SIG-M5 treated with dmso at 0.1 percent for 504 hours (cell line): ENCODE results near the gene SNCAIP.

Source experiments
- DNase-seq: peaks from one replicate; lab custom pipeline; 2025; ENCODE audit not compliant: unreplicated experiment; lab: John Stamatoyannopoulos, UW

Gene SNCAIP

DNA sequence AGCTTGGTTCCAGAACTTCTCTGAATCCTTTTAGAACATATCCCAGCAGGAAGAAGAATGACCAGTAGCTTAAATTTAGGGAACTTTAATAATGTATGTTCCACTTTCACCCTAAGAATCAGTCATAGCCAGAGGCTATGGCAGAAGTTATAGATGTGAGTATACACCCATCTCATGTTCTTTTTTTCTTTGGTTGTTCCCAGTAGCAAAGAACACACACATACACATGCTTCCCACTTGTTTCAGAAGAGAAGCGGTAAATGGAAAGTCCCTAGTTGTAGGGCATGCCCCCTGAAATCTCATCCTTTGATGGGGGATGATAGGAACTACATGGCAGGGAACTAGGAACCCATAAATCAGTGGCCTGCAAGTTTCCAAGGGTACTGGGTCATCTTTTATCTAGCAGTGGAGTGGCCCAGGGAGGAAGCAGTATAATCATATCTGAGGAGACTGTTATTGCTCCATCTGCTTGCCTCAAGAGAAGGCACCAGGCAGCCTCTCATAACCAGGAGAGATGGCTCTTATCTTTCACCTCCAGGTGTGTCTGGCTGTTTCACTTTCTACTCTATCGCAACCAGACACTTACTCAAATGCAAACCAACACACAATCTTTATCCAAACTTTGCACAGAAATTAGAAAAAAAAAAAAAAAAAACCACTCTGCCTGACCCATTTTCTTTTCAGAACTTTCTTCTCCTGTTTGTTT is 109.5 kb downstream of the SNCAIP start:
- no peak for DNase-seq

DNA sequence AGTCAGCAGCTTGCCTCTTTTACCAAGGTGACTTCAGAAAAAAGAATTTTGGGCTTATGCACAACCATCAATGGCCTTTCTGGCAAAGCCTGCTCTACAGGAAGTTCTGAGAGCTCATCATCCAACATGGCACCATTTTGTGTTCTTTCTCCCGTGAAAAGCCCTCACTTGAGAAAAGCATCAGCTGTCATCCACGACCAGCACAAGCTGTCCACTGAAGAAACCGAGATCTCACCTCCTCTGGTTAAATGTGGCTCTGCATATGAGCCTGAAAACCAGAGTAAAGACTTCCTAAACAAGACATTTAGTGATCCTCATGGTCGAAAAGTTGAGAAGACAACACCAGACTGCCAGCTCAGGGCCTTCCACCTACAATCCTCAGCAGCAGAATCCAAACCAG is 111.2 kb downstream of the SNCAIP start:
- no peak for DNase-seq

DNA sequence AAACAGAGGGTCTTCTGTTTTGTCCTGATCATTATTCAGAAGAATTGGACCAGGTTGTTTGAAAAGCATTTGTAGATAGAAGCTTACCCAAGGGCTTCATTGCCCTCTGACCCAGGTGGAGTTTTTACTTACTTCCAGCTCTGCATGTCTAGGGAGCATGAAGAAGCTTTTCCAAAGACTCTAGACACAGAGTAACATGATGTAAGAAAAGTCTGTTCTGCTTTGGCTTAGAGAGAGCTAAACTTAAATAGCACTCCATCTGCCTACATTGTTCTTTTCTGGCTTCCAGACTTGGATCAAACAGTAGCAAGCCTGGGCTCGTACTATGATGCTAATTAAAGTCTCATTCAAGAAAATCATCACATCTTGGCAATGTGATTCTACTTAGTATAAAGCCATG is 112.1 kb downstream of the SNCAIP start:
- DNase-seq, result no peak

DNA sequence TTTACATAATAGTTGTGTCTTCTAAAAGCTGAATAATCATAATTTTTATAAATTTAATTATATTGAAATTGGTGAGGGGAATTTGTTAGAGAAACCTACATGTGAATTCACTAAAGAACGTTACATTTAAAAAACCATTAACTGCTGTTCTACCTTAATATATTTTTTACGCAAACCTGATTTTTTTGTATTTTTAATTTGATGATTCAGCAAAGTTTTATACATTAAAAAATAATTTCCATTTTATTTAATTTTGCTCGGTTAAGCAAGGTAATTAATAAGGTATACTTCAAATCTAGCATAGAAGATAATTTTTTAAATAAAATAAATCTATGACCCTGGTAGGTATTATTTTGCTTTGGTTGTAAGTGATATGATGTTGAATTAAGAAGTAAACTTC is 114.3 kb downstream of the SNCAIP start:
- no peak for DNase-seq

DNA sequence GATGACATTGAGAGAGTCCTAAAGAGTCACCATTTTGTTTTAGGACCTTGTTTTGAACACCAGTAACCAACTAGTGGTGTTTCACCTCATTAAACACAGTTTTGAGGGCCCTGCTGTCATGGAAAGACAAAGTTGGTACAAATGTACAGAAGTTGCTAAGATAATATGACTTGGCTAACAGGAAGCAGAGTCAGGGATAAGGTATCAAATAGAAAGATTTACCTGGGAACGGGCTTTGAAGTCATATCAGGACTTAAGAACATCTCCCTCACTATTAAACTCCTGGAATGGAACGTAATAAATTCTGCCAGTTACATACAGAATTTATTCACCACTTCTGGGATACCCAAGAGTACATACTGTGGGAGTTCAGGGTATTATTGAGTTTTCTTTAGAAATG is 115.6 kb downstream of the SNCAIP start:
- DNase-seq, result no peak

GRCh38 chr5:122429545-122430318 is 117.7 kb downstream of the SNCAIP start:
- DNase-seq, result no peak

GRCh38 chr5:122430319-122430586 is 118.2 kb downstream of the SNCAIP start:
- DNase-seq, result no peak

DNA sequence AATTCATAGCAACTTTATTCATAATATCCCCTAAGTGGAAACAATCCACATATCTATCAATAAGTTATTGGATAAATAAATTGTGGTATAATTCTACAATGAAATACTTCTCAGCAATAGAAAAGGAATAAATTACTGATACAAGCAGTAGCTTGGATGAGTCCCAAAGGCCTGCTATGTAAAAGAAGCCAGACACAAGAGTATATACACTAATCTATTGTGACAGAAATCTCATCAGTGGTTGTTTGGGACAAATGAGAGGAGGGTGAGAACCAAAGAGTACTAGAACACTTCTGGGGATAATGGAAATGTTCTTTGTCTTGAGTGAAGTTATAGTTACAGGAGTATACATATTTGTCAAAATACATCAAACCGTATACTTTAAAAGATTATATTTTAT is 119.3 kb downstream of the SNCAIP start:
- no peak for DNase-seq

DNA sequence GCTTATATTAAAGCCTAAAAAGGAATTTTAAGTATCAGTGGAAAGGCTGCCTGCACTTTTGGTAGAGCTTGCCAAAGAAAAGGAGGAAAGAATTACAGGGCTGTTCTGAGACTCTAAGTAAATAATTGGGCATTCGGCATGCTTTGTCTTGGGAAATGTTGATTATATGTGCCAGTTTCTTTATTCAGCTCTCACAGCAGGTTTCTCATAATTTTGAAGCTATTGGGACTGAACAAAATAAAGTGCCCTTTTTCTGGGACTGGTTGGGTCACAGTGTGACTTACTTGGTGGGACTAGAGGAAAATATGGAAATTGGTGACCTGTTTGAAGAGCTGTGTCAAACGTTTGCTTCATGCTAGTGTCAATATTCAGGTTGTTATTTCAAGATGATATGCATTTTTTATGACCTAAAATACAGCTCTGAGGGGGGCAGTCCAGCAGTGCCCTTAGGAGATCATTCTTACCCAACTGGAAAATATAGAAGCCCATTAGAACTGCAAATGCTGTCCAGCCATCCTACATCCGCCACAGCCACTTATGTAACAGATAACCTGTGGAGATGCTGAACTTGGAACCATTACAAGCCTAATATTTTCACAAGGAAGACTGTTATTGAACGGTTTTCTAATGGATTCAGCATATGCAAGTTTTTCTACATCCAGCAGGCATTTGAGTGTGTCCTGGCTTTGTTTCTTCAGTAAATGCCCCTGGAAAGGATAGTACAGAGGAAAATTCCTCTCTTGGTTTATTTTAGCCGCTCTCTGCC is 122.4 kb downstream of the SNCAIP start:
- no peak for DNase-seq

DNA sequence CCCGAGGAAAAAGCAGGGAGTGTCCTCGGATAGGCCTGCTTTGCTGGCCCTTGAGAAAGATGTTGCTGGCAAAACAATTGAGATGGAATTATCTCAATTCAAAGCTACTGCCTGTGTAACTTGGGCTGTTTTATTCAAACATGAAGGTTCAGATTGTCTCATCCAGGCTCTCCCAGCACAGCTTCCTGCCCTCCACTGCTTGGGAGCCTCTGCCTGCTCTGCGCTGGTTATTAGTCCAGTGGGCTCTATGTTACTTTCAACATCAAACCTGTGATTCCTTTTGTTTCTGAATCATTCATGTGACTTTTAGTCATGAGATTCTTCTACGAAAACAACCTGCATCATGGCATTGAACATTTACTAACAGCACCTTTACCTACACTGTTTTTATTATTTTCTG is 123.2 kb downstream of the SNCAIP start:
- no peak for DNase-seq

- DNase-seq, result no peak
These were observed 123.7 kb downstream of the SNCAIP start for GRCh38 chr5:122435761-122436160.

DNA sequence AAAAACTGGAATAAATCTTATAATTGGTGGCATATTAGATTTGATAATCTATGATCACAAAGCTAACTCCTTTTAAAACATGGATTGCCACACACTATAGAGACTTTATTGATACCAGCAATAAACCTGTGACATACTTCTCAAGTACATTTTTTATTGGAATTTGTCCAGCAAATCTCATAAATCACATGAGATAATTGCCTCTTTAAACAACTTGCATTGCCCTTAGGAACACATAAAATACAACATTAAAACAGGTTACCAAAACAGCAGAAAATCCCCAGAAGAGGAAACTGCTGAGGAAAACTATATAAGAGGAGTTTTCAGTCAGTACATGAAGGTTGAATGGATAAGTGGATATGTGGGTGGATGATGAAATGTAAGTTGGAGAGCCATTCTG is 124.6 kb downstream of the SNCAIP start:
- no peak for DNase-seq

DNA sequence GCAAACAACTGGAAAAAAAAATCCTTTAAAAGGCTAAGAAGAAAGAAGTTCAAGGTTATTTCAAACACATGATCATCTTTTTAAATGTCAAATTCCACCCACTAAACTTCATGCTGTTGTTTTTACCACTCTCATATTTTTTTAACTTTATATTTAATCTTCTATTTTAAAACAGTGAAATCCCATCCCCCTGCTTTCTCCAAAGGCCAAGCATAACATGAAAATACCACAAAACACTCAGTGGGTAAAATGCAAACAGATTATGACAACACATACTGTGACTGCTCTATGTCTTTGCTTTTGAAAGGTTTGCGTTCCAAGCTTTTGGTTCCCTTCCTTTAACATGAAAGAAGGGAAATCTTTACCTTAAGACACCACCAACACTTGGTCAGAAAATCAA is 127.6 kb downstream of the SNCAIP start:
- no peak for DNase-seq

DNA sequence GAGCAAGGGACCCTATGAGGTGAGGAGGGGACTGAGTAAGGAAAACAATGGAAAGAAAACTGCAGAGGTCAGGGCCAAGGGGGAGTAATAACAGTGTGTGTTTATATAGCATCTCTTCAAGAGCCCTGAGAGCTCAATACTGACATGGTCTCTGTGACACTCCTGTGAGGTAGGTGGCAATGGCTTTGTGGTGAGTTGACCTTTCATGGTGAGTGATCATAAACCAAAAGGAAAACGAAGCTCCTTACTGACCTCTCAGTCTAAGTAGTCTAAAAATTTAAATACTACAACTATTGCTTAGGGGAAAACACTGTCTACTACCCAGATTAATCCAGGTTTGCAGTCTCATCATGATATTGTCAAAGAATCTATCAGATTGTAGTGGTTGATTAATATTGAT is 130.9 kb downstream of the SNCAIP start:
- no peak for DNase-seq

GRCh38 chr5:122444411-122444810 is 132.4 kb downstream of the SNCAIP start:
- no peak for DNase-seq

DNA sequence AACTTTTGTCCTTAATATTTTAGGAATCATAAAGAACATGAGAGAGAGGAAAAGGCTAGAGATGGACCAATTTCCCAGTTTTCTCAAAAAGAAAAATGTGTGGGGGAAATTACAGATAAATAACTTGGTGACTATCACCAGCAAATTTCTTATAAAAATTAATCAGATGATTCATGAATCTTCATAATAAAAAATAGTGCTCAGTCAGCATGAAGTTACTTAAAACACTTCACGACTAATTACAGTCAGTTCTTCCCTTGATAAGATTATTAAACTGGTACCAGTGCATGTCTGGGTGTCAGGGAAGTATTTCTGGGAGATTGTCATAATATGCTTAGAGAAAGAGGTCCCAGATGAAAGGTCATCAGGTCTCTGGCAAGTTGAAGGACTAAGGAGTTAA is 133.0 kb downstream of the SNCAIP start:
- DNase-seq, result no peak

DNA sequence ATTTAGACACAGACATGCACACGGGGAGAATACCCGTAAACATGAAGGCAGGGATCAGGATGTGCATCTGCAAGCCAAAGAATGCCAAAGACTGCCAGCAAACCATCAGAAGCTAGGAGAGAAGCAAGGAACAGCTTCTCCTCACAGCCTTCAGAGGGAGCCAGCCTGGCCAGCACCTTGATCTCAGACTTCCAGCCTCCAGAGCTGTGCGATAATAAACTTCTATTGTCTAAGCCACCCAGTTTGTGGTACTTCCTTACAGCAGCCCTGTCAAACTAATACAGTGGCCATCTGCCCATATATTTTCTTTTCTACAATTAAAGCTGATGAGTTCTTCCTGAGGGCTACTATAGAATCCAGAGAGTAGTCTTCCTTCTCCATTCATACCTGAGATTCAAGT is 135.0 kb downstream of the SNCAIP start:
- DNase-seq, result no peak

GRCh38 chr5:122447879-122448278 is 135.8 kb downstream of the SNCAIP start:
- no peak for DNase-seq

GRCh38 chr5:122454541-122454940 is 142.5 kb downstream of the SNCAIP start:
- no peak for DNase-seq

- DNase-seq, result no peak
These were observed 143.9 kb downstream of the SNCAIP start for GRCh38 chr5:122455939-122456338.

DNA sequence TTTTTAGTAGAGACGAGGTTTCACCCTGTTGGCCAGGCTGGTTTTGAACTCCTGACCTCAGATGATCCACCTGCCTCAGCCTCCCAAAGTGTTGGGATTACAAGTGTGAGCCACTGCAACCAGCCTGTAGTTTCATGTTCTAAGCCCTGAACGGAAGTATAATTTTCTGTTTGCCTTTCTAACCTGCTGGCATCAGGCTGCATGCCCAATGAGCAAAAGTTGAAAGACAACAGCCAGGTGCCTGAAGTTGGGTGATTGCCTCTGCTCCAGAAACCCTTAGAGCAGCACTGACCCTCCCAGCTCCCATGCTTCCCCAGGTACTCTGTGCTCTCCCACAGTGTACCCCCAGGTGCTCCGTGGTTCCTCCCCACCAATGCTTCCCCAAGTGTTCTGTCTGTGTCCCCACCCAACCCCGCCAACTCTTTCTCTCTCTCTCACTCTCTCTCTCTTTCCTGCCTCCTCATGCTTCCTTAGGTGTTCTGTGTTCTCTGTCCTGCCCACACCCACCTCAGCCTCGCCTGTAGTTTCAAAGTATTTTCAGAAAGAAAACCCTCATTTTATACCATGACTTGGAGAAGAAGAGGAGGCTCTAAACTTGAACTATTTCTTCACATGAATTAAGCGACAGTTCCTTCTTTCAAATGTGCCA is 145.3 kb downstream of the SNCAIP start:
- no peak for DNase-seq
